ENCODE data around the gene DNAAF3.

DNAAF3 gene

DNA sequence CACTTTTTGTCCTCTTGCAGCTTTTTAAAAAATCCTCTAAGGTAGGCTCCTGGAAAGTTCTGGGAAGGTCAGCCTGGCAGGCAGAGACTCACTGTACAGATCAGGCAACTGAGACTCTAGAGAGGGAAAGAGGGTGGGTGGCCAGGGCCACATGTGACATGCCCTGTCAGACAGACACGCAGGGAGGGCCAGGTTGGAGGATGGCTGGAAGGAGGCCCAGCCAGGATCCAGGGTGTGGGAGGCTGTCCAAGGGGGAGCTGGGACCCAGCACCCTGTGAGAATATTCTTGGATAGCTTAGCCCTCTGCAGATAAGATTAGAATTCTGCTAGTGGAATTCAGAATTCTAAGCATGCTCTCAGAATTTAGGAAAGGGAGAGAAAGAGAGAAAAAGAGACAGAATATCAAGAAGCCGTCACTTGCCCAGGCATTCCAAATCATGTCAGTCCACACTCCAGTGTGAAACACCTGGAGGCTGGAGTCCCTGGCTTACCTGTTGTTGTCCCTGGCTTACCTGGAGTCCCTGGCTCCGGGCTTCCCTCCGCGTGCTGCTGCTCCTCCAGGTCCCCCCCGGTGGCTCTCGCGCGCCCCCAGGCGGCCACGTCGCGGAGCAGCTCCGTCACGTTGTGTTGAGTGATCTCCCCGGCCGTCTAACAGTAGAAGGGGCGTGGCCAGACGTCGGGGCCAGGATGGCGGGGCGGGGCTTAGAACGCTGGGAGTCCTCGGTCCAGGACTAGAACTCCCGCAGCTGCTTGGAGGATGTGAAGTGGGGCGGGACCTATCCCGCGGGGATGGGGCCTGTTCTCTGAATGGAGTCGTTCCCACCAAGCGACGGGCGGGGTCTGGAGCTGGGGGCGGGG, 6.1 kb downstream of the DNAAF3 start:
- Histone ChIP-seq H3K27me3 (ENCODE audit: control insufficient read depth, insufficient read depth, low read length) (no peaks in the 10 kb centered on the region), H3K4me2 (ENCODE audit: low read length) (no peak overlapping the region), H3K9me3 (ENCODE audit: control insufficient read depth, low read length) (no peaks in the 10 kb centered on the region), H3K27ac (no peak overlapping the region), H2AFZ (no peak overlapping the region), H3K9ac (no peak overlapping the region), H3K4me1 (no peaks in the 10 kb centered on the region), H3K36me3 (ENCODE audit: control insufficient read depth, insufficient read depth, low read length) (no peaks in the 10 kb centered on the region), H3K79me2 (no peaks in the 10 kb centered on the region), H3K4me3 (ENCODE audit: low read depth, low read length) (no peak overlapping the region)
- TF ChIP-seq, protein P1, sequence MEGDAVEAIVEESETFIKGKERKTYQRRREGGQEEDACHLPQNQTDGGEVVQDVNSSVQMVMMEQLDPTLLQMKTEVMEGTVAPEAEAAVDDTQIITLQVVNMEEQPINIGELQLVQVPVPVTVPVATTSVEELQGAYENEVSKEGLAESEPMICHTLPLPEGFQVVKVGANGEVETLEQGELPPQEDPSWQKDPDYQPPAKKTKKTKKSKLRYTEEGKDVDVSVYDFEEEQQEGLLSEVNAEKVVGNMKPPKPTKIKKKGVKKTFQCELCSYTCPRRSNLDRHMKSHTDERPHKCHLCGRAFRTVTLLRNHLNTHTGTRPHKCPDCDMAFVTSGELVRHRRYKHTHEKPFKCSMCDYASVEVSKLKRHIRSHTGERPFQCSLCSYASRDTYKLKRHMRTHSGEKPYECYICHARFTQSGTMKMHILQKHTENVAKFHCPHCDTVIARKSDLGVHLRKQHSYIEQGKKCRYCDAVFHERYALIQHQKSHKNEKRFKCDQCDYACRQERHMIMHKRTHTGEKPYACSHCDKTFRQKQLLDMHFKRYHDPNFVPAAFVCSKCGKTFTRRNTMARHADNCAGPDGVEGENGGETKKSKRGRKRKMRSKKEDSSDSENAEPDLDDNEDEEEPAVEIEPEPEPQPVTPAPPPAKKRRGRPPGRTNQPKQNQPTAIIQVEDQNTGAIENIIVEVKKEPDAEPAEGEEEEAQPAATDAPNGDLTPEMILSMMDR (IDR thresholded peaks at IDR 0.05), result peak; percentile 93

DNA sequence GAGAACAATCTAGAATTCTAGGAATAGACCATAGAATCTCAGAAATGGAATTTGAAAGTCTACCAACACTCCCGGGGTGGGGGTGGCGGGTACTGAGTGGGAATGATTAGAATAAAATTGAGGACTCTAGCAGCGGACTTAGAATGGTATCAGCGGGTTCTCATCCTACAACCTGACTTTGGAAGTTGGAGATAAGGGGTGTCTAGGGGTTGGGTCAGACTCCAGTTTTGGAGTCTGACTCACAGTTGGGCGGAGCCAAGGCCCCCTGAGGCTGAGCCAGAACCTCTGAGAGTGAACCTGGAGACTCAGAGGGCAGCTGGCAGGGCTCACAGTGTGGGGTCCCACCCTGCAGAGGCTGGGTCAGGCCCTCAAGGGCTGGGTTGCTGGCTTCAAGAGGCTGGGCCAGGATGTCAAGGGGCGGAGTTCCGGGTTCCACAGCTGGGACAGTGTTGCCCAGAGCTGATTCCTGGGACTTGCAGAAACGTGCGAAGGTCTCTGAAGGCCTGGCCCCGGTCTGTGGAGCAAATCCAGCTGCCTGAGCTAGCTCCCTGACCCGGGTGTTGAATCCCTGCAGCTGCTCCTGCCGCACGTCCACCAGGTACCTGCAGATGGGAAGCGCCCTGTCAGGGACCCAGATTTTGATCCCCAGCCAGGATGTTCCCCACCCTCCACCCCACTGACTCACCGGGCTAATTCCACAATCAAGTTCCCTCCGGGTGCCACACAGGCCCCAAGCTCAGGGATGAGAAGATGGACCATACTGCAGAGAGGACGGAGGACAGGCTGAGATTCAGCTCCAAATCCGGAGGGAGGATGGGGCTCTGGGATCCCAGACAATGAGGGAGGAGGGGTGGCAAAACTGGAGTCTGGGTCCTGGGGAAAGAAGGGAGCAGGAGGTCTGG, 7.3 kb downstream of the DNAAF3 start:
- no peaks in the 10 kb centered on the region for H3K4me1 ChIP-seq
- no peaks in the 10 kb centered on the region for H3K79me2 ChIP-seq
- H3K4me3 ChIP-seq (ENCODE audit: low read depth, low read length), result no peak overlapping the region
- no peaks in the 10 kb centered on the region for H3K27me3 ChIP-seq (ENCODE audit: control insufficient read depth, insufficient read depth, low read length)
- no peak overlapping the region for H2AFZ ChIP-seq
- H3K9ac ChIP-seq, result no peak overlapping the region
- H3K36me3 ChIP-seq (ENCODE audit: control insufficient read depth, insufficient read depth, low read length), result no peaks in the 10 kb centered on the region
- TF ChIP-seq, protein P1 (IDR thresholded peaks at IDR 0.05), result no peak
- H3K9me3 ChIP-seq (ENCODE audit: control insufficient read depth, low read length), result no peaks in the 10 kb centered on the region
- H3K4me2 ChIP-seq (ENCODE audit: low read length), result no peak overlapping the region
- H3K27ac ChIP-seq, result no peak overlapping the region

DNA sequence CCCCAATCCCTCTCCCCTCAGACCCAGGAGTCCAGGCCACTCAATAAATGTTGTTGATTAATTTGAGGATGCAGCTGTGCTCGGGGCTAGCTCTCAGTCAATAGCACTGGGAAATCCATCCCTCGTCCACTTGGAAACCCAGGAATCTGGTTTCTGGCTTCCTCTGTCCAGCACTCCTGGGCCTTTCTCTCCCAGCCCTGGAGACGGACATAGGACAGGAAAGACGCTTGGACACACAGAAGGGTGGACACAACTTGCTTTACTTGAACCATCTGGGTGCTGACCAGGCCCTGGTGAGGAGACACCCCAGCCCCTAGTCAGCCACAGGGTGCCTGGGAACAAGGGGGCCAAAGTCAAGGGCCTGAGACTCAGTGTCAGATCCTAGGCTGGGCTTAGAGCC, 8.0 kb downstream of the DNAAF3 start:
- no peaks in the 10 kb centered on the region for H3K79me2 ChIP-seq
- TF ChIP-seq, protein P1 (IDR thresholded peaks at IDR 0.05), result no peak
- no peaks in the 10 kb centered on the region for H3K36me3 ChIP-seq (ENCODE audit: control insufficient read depth, insufficient read depth, low read length)
- H3K9me3 ChIP-seq (ENCODE audit: control insufficient read depth, low read length), result no peaks in the 10 kb centered on the region
- no peaks in the 10 kb centered on the region for H3K27me3 ChIP-seq (ENCODE audit: control insufficient read depth, insufficient read depth, low read length)
- no peak overlapping the region for H2AFZ ChIP-seq
- no peak overlapping the region for H3K27ac ChIP-seq
- no peaks in the 10 kb centered on the region for H3K4me1 ChIP-seq
- no peak overlapping the region for H3K4me2 ChIP-seq (ENCODE audit: low read length)
- no peak overlapping the region for H3K4me3 ChIP-seq (ENCODE audit: low read depth, low read length)
- H3K9ac ChIP-seq, result no peak overlapping the region

DNA sequence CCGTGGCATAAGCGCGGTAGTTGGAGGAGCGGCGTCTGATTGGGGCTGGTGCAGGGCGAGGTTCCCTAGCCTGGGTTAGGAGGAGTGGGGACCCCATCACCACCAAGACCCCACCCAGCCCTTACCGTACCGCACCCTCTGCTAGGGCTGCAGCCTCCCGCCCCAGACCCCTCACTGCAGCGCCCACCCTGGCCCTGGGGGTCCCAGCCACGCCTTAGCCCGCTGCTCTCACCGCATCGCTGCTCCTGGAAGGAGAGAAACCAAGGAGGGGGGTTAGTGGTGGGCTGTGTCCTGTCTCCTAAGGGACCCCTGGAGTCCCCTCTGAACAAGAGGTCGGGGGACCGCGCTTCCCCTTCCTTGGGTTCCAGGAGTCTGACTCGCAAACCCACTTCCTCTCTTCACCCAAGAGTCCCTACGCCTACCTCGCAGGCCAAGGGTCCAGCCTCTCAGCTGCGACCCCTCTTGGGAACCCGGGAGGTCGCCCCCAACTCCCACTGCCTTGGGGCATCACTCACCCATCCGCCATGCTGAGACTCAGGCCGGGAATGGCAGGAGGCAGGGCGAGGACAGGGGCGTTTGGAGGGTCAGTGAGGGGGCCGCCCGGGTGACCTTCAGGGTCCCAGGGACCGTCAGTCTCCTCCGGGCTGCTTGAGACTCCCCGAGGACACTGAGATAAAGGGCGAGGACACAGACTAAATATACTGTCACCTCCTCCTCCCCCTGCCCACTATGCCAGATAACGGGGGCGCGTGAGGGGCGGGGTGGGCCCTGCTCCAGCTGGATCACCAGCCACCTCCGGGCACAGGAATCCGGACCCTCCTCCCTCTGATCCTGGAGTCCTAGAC, 9.1 kb downstream of the DNAAF3 start, which contains the start of gene TNNI3:
TNNI3 (minus strand) TSS at position 669 of the 845 bp plus-strand sequence; CDS start at position 526, 143 bp downstream.
- peak within 1 kb of the TSS; percentile 69 for H3K4me2 ChIP-seq (ENCODE audit: low read length)
- H3K4me1 ChIP-seq, result no peaks in the 10 kb centered on the region
- H3K79me2 ChIP-seq, result no peaks in the 10 kb centered on the region
- H3K9me3 ChIP-seq (ENCODE audit: control insufficient read depth, low read length), result no peaks in the 10 kb centered on the region
- TF ChIP-seq, protein P1 (IDR thresholded peaks at IDR 0.05), result no peak
- peak within 1 kb of the TSS; percentile 52 for H3K4me3 ChIP-seq (ENCODE audit: low read depth, low read length)
- H3K27ac ChIP-seq, result no peak within 1 kb of the TSS
- no peaks in the 10 kb centered on the region for H3K36me3 ChIP-seq (ENCODE audit: control insufficient read depth, insufficient read depth, low read length)
- no peaks in the 10 kb centered on the region for H3K27me3 ChIP-seq (ENCODE audit: control insufficient read depth, insufficient read depth, low read length)
- no peak within 1 kb of the TSS for H3K9ac ChIP-seq
- H2AFZ ChIP-seq, result peak within 1 kb of the TSS; percentile 65
